GM06990 (cell line): ENCODE data around the gene THBS2.

ENCODE experiments used
- DNase-seq: peaks from one replicate; pipeline ENCODE4 v3.0.0-alpha.2; 2011; ENCODE audit not compliant: insufficient read length; ENCODE audit errors: extremely low read depth
- H3K27me3 ChIP-seq: replicated peaks from 2 replicates; pipeline ENCODE4 v1.6.0; 2011; ENCODE audit warnings: low read length; ENCODE audit not compliant: control insufficient read depth, insufficient read depth
- H3K36me3 ChIP-seq: 2 replicates; pipeline ENCODE4 v1.5.1; 2011; ENCODE audit warnings: low read length; ENCODE audit not compliant: control insufficient read depth, insufficient read depth
- H3K4me3 ChIP-seq: replicated peaks from 2 replicates; pipeline ENCODE4 v1.5.1; 2011; ENCODE audit warnings: low read depth, mild to moderate bottlenecking, control low read depth, low read length
- CTCF ChIP-seq: IDR thresholded peaks from 2 replicates; pipeline ENCODE4 v1.5.1; 2011; ENCODE audit warnings: low read length, control low read depth, mild to moderate bottlenecking, inconsistent platforms; ENCODE audit not compliant: insufficient read depth, poor library complexity, severe bottlenecking

Gene THBS2

GRCh38 chr6:169236988-169237387 lies 16.7 kb downstream of the THBS2 start:
- Histone ChIP-seq H3K4me3 (no peak overlapping the region), H3K36me3 (no peaks in the 10 kb centered on the region), H3K27me3 (no peaks in the 10 kb centered on the region)
- DNase-seq: no peak
- no peak for TF ChIP-seq CTCF

- H3K36me3 ChIP-seq: no peaks in the 10 kb centered on the region
- no peak overlapping the region for H3K4me3 ChIP-seq
- no peak for TF ChIP-seq CTCF
Observed at GRCh38 chr6:169236545-169236944, 17.1 kb downstream of the THBS2 start.

GRCh38 chr6:169235286-169235685 lies 18.4 kb downstream of the THBS2 start:
- DNase-seq: no peak
- Histone ChIP-seq H3K36me3 (no peaks in the 10 kb centered on the region), H3K27me3 (no peaks in the 10 kb centered on the region), H3K4me3 (no peak overlapping the region)
- no peak for TF ChIP-seq CTCF

More at GRCh38 chr6:169236545-169236944, 17.1 kb downstream of the THBS2 start:
- H3K27me3 ChIP-seq: no peaks in the 10 kb centered on the region
- DNase-seq: no peak

- DNase-seq: no peak
- Histone ChIP-seq H3K27me3 (no peaks in the 10 kb centered on the region), H3K4me3 (no peak overlapping the region), H3K36me3 (no peaks in the 10 kb centered on the region)
- no peak for TF ChIP-seq CTCF
Observed at GRCh38 chr6:169234634-169235033, 19.0 kb downstream of the THBS2 start.

- no peak for DNase-seq
- no peak for TF ChIP-seq CTCF
- Histone ChIP-seq H3K27me3 (no peaks in the 10 kb centered on the region), H3K36me3 (no peaks in the 10 kb centered on the region), H3K4me3 (no peak overlapping the region)
Observed at GRCh38 chr6:169233832-169234231, 19.8 kb downstream of the THBS2 start.

- Histone ChIP-seq H3K36me3 (no peaks in the 10 kb centered on the region), H3K4me3 (no peak overlapping the region), H3K27me3 (no peaks in the 10 kb centered on the region)
- DNase-seq: no peak
- TF ChIP-seq CTCF: no peak
Observed at GRCh38 chr6:169233181-169233580, 20.5 kb downstream of the THBS2 start.
